ENCODE data around the gene ACVR2A.

The ACVR2A gene

DNA sequence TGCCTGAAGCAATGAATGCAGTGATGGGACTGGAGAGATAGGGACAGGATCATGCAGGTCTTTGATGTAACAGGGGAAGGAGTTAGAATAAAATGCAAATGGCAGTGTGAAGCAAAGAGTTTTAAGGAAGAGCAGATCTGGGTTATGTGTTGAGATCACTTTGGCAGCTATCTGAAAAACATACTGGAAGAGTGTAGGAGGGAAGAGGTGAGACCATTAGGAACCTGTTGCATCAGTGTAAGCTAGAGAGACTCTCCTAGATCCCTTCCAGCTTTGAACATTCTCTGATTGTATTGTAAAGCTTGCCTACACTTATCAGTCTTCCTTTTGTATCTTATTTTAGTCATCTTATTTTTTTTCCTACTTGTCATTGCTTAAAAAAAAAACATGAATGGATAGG is 10.5 kb downstream of the ACVR2A start:
- no peak for DNase-seq (ENCODE audit: low read depth in 2 of 2)

DNA sequence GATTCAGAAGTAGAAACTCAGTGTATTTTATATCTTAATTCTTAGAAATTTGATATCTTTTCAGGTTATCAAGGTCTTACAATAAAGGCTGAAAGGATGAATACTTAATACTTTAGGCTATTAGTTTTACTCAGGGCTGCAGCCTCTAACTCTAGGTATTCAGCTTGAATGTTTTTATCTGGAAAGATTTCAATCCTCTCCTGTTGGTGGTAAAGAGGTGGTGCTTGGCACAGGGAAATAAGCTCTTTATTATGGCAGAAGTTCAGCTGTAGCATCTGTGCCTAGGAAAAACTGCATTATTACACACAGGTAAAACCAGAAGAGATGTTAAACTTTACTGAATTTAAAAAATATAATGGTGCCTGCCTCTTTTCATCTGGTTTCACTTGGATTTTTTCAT is 11.1 kb downstream of the ACVR2A start:
- DNase-seq (ENCODE audit: low read depth in 2 of 2) = no peak

DNA sequence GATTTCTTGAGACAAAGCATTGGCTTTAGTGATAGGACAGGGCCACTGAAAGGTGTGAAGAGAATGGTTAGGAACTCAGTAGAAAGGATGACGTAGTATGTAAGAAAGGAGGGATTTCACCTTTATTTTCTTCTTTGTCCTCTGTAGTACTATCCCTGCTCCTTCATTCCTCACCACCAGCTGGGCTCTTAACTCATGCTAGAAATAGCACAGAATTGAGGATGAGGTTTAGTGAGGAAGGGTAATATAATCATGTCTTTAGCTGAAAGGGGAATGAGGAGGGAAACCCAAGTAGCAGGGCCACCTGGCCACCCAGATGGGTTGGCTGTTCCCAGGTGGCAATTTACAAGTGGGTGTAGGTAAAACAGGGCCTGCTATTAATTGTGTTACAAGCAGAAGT is 15.2 kb downstream of the ACVR2A start:
- no peak for DNase-seq (ENCODE audit: low read depth in 2 of 2)

DNA sequence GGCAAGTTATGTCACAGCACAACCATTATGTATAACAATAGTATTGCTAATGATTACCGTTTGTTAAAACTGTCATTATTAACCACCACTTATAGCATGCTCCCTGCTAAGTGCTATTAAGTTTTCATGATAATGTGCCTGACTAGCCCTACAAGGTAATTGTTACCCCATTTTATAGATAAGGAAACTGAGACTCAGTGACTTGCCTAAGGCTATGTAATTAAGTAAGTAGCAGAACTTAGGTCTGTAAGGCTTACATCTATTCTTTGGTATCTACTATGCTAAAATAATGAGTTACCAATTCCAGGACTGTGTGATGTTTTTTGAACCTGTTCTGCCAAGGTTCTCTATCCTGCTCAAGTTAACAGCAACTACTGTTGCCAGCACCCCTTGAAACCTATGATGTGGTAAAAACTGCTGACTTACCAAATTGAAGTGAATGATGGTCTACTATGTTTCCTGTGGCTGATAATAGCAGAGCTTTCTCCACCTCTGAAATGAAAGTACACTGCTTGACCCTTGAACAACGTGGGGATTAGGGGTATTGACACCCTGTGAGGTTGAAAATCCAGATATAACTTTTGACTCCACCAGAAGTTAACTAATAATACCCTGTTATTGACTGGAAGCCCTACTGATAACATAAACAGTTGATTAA is 18.2 kb downstream of the ACVR2A start:
- DNase-seq (ENCODE audit: low read depth in 2 of 2) = no peak

DNA sequence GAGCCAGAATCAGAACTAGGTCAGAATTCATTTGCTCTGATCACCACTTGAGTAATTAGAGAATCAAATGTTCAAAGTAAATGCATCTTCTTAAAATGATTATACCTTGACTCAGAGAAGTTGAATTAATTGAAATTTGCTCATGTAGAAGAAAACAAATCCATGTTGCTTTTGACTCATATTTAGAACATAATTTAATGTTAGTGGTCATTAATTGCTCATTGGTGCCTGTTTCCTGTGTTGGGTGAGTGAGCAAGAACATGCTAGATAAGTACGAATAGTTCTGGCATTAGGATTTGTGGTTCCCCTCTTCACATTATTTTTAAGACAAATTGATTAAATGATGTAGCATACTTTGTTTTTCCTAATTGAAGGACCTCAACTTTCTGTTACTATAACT is 19.0 kb downstream of the ACVR2A start:
- DNase-seq (ENCODE audit: low read depth in 2 of 2) = no peak

DNA sequence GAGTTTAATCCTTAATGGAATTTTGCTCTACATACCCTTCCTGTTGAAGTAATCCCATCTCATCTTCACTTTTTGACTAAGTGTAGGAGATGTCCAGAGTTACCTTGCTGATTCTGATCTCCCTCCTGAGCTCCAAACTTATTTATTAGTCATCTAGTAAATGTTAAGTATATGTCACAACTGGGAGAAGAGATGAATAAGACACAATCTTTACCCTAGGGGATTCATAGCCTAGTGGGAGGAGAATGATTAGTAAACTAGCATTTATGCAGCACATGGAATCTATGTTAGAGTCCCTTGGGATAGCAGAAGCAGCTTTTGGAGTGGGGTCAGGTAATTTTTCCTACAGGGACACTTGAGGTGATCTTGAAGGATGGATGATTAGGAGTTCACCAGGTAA is 20.7 kb downstream of the ACVR2A start:
- DNase-seq (ENCODE audit: low read depth in 2 of 2) = no peak

DNA sequence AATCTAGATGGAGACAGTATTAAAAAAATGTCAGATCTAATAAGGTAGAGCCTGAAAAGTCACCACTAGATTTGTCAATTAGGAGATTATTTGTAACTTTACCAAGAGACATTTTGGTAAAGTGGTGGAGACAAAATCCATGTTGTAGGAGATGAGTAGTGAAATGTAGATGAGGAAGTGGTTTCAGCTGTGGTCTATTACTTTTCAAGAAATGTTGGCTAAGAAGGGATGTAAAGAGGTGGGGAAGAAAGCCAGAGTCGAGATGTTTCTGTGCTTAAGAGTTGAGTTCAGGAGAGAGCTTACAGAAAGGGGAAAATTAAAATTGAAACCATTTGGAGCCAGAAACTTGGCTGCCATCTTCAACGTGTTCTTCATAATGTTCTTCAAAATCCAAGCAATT is 22.2 kb downstream of the ACVR2A start:
- DNase-seq (ENCODE audit: low read depth in 2 of 2) = no peak

DNA sequence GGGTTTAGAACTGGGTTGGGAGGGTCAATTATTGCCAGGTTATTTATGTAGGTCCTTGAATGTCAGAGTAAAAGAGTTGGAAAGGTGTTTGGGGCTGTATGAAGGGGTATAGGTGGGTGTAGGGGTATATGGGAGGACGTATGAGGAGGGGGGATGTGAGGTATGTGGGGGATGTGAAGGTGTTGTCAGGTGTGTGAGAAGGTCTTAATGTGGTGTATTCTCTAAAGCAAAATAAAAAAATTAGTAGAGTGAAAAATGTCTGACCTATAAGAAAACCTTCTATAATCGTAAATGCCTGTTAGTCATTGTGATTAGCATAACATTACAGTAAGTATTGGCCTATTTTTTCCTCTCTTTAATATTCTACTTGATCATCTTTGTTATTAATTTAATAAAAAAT is 25.1 kb downstream of the ACVR2A start:
- DNase-seq (ENCODE audit: low read depth in 2 of 2) = no peak

DNA sequence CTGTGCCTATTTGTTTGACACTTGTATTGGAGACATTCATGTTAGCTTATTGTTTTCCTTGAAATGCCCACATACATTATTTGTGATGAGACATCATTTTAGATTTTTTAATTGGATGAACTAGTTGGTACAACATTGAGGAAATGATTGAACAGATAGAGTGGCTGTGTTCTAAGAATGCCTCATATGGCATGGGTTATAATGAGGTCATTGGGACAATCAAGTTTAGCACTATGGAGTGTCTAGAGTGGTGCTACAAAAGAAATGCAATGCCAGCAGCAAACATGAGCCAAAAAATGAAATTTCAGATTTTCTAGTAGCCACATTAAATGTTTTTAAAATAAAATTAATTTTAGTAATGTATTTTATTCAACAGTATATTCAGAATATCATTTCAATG is 28.1 kb downstream of the ACVR2A start:
- DNase-seq (ENCODE audit: low read depth in 2 of 2) = no peak

DNA sequence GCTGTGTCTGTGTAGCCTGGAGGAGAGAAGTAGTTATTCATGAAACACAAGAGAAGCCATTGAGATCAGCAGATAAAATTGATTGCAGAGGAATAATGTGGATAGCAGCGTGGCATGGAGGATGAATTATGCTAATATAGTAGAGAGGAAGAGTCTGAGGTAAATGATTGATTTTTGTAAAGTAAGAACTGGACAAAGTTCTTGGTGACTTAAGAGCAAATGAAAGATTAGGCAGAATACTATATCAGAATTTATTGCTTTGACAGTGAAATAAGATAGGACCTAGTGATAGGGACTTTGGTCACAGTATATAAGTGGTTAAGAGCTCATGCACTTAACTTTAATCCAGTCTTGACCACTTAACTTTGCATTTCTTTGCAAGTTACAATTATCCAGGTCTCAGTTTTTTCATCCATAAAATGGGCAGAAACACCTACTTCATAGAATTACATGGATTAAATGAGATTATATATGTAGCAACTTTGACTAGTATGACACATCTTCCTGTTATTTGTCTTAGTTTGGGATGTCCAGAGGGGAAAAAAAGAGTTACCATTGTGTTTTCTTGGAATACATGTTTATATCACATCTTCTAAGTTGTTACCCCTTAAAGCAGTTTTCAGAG is 29.1 kb downstream of the ACVR2A start:
- DNase-seq (ENCODE audit: low read depth in 2 of 2) = no peak

DNA sequence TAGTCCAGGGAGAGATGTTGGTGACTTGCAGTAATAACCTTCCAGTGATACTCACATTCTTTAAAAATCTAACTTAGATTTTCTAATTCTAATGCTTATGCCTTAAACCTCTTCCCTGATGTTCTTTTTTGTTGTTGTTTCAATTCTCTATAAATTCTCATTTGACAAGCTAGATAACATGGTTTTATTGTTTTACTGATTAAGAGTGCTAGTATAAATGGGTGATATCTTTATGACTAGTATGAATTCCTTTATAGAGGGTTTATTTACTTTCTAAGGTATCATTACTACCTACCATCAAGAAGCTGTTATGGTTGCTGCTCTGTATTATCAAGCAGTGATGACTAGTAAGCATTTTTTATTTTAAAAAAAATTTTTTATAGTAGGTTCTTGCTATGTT is 35.0 kb downstream of the ACVR2A start:
- DNase-seq (ENCODE audit: low read depth in 2 of 2) = no peak

DNA sequence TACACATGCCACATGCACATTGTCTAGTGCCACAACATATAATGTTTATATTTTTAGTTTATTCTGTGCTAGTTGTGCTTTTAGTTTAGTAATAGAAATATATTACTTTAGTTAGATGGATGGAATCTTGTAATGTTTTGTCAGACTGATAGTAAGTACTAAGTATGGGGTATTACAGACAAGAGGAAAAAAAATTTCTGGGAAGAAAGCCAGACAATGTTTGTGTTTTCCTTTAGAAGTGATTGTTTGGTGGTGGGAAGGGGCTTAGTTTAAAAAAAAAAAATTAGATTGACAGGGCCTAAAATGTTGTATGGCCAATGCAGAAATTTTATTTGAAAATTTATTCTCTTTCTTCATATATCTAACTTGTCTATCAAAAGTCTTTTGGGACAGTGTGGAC is 37.8 kb downstream of the ACVR2A start:
- no peak for DNase-seq (ENCODE audit: low read depth in 2 of 2)

DNA sequence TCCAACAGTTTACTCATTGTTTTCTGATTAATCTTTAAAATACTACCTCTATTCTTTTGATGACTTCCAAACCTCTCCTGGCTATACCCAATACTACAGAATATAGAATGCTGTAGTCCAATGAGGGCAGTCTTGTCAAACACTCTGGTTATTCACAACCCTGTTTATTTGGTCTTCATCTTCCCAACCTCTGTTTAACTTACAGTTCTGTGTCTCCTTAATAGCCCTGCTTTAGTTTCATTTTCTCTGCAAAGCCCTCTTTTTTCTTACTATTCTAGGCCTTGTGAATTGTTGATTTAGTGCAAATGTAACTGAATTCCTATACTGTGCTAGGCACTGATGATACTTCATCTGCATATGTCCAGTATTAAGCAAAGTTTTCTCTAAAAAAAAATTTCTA is 40.0 kb downstream of the ACVR2A start:
- DNase-seq (ENCODE audit: low read depth in 2 of 2) = no peak

DNA sequence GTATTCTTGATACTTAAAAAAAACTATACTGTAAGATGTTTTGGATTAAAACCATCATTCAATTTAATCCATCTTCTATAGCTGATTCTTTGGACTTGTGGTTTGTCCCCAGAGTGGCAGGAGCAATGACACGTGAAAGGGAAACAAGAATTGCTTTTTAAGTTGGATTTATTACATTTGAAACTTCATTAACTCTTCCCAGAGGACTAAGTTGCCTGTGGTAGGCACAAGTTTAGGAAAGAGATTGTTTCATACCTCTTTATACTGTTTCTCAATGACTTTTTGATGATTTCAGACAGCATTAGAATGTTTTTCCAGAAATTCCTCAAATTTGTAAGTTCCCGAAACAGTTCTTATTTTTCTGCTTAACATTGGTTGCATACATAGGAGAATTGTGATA is 41.3 kb downstream of the ACVR2A start:
- no peak for DNase-seq (ENCODE audit: low read depth in 2 of 2)

DNA sequence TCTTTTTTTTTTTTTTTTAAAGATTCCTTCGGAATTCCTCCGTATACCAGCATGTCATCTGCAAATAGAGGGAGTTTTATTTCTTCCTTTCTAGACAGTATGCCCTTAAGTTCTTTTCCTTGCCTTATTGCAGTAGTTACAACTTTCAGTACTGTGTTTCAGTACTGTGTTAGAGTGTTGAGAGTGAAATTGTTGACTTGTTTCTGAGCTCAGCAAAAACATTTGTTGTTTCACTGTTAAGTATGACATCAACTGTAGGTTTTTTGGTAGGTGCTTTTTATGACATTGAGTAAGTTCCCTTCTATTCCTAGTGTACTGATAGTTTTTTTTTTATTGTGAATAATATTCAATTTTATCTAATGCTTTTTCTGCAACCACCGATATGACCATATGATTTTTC is 43.9 kb downstream of the ACVR2A start:
- no peak for DNase-seq (ENCODE audit: low read depth in 2 of 2)

DNA sequence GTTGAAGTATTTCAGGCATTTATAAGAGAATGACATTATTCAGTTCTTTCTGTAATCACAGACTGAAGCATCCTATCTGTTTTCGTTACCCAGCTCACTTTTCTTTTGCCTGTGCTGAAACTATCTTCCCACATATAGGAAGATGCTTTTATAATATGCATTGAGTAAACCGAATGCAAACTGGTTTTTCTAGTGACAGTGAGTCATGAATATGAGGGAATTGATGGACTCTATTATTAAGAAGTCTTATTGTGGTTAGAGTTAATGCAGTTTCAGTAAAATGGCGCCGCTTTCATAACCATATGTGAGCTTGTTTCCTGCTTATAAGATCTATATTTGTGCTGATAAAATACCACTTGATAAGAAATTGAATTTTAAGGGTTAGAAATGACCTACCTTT is 59.2 kb downstream of the ACVR2A start:
- DNase-seq (ENCODE audit: low read depth in 2 of 2) = no peak

DNA sequence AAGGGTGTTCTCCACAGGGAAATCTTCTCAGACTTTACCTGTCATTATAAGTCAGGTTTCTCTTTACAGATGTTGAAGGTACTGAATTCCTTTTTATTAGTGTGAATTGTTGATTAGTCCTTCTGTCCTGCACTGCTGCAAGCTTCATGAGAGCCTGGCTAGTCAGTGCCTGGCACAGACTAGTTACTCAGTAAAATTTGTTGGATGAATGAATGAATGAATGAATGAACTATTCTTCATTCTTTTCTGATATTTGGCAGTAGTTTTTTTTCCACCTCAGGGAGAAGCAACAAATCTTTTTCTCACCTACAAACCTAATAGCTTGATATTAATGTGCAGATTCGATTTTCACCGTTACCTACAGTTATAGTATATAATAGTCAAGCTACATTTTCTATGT is 64.3 kb downstream of the ACVR2A start:
- DNase-seq (ENCODE audit: low read depth in 2 of 2) = no peak

DNA sequence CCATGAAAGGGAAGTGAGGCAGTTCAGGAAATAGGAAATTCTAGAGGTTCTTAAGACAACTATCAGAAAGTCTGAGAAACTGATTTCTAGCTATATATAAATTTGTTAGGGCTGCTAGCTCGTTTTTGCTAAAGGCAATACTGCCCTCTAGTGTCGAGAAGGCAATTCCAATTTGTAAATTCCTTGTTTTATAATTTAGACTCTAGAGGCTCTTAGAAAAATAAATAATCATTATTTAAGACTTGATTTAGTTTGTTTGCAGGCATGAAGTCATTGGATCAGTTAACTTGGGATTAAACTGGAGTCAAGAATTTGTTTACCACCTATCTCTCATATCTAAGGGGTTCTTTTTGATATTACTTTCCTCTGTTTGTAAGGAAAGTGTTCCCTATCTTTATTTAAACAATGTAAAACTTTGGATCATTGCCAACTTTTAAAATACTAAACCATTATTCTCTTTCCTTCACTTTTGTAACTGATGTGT is 66.2 kb downstream of the ACVR2A start:
- peak in 1 of 2 donors; percentile 43 for DNase-seq (ENCODE audit: low read depth in 2 of 2)

DNA sequence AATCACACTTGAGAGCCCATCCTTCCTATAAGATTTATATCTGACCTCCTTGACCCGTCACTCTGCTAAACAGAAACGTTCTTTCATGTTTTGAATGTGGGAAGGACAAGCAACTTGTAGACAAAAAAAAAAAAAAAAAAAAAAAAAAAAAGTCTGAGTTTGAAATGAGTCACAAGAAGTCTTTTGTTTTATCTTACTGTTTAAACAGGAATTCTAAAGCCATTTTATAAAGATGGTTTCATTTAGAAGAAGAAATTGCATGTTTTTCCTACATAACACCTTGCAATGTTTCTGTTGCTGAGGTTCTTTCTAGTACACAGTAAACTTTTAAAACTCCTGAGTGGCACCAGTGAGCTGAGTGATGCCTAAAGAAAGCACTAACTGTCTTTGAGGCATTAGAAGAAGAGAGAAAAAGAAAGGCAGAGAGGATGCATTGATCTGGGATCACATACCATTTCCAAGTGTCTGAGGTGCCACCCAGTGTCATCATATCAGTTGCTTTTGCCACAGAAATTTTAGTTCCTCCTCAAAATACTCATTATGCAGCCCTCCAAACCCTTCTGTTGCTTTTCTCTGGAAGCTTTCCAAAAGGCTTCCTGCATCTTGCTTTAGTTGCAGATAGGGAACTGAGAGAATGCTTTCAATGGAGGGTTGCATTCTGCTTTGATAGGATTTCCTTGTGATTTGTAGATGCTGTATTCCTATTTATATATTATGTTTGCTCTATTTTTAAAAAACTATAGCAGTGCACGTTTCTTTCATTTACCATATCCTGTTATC is 69.1 kb downstream of the ACVR2A start:
- no peak for DNase-seq (ENCODE audit: low read depth in 2 of 2)

DNA sequence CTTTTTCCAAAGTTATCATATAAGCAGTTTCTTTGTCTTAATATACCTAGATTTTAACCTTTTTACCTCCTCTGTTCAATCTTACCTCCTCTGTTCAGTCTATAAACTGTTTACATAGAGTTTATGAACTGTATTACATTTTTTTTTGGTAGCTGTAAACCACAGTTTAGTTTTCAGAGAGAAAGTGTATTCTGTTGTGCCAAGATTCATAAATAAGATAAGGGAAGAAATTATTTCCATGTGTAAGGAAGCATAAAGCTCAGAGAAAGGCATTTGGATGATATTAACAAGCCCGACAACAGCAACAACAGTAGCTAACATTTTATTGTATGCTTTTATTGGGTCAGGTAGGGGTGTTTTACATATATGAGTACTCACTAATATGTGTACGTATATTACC is 71.2 kb downstream of the ACVR2A start:
- no peak for DNase-seq (ENCODE audit: low read depth in 2 of 2)

DNA sequence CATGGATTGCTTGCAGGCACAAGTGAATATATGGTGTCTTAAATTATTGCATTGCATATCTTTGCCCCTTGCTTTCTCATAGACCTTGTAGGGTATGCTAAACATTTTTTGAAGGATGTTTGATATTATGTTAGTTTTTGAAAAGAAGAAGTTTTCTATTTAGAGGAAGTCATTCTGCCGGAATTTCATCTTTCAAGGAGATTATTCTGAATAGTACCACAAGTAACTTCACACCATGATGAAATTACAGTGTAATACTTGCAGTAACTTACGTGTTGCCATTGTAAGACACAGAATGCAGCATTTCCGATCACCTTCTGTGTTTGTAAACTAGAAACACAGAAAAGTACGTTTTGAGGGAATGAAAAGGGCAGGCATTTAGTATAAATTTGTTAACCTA is 71.9 kb downstream of the ACVR2A start:
- no peak for DNase-seq (ENCODE audit: low read depth in 2 of 2)

DNA sequence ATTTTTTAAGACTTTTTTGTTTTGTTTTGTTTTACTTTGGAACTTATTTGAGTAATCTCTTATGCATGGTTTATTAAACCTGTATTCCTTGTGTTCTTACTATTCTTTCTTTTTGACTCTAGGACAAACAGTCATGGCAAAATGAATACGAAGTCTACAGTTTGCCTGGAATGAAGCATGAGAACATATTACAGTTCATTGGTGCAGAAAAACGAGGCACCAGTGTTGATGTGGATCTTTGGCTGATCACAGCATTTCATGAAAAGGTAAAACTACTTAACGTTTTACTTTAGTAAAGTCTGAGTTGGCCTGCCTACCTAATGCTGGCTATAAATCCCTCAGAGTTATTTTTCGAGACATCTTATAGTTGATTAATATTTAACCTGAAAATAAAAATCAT is 72.3 kb downstream of the ACVR2A start:
- DNase-seq (ENCODE audit: low read depth in 2 of 2) = no peak

DNA sequence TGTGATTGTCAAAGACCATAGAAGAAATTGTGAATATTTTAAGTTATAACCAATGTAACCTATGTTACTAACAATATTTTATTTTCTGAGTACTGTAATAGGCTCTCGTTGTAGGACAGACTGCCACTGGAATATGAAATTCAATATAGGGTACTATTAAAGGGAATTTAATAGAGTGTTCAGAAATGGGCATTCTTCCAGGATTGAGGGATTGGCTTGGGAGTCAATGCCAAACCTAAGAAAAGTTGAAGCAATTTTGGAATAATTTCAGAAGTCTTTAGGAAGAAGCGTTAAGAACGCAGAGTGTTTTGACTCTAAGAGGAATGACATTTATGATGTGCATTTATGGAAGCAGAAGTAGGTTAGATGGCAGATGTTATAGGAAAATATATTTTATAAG is 79.0 kb downstream of the ACVR2A start:
- DNase-seq (ENCODE audit: low read depth in 2 of 2) = no peak
